Activated CD4-positive, alpha-beta T cell treated with anti-CD3 and anti-CD28 coated beads for 24 hours (primary cell): ENCODE data around the gene TEDDM1.
A peak's percentile ranks its signal among the peaks of the same experiment; 100 is the strongest.

Experiments used
- DNase-seq, 2 donors: peaks; one replicate each; pipeline ENCODE4 v3.0.0-alpha.2; 2020; ENCODE audit warnings: low read depth in 2 of 2

The TEDDM1 gene

GRCh38 chr1:182407724-182408123 lies 7.3 kb upstream of the TEDDM1 start:
- no peak for DNase-seq

- DNase-seq = no peak
Measured at GRCh38 chr1:182406012-182406411, 5.5 kb upstream of the TEDDM1 start.

- no peak for DNase-seq
Measured at GRCh38 chr1:182405578-182405977, 5.1 kb upstream of the TEDDM1 start.

GRCh38 chr1:182404781-182405180 lies 4.3 kb upstream of the TEDDM1 start:
- no peak for DNase-seq

GRCh38 chr1:182397653-182398393 lies 2.6 kb downstream of the TEDDM1 start:
- DNase-seq = no peak

GRCh38 chr1:182395906-182396305 lies 4.6 kb downstream of the TEDDM1 start:
- DNase-seq = no peak

- no peak for DNase-seq
Measured at GRCh38 chr1:182394055-182394775, 6.3 kb downstream of the TEDDM1 start.

- peak in 1 of 2 donors; percentile 1 for DNase-seq
Measured at GRCh38 chr1:182392050-182393028, 8.1 kb downstream of the TEDDM1 start.

- DNase-seq = peak; percentile 36 to 57
Measured at GRCh38 chr1:182391362-182392049, 9.0 kb downstream of the TEDDM1 start, which contains the start of gene GLUL. Gene GLUL, minus strand, starts transcription at chr1:182391790. Its CDS starts 3,053 bp downstream, at chr1:182388737.

GRCh38 chr1:182391028-182391361 lies 9.5 kb downstream of the TEDDM1 start:
- DNase-seq = peak in 1 of 2 donors; percentile 23

- no peak for DNase-seq
Measured at GRCh38 chr1:182389619-182390047, 10.8 kb downstream of the TEDDM1 start.

GRCh38 chr1:182388392-182389134 lies 11.9 kb downstream of the TEDDM1 start:
- no peak for DNase-seq

GRCh38 chr1:182387566-182387965 lies 12.9 kb downstream of the TEDDM1 start:
- DNase-seq = no peak

GRCh38 chr1:182386980-182387379 lies 13.5 kb downstream of the TEDDM1 start:
- DNase-seq = no peak

- DNase-seq = no peak
Measured at GRCh38 chr1:182385885-182386853, 14.3 kb downstream of the TEDDM1 start.

- no peak for DNase-seq
Measured at GRCh38 chr1:182384387-182384960, 16.0 kb downstream of the TEDDM1 start.

- DNase-seq = no peak
Measured at GRCh38 chr1:182383934-182384333, 16.5 kb downstream of the TEDDM1 start.

GRCh38 chr1:182383037-182383661 lies 17.3 kb downstream of the TEDDM1 start:
- DNase-seq = no peak
